Measurements from ENCODE around the gene RMRP.

GRCh38 chr9:35659340-35659739 lies 1.5 kb upstream of the RMRP start:
- TF ChIP-seq CTCF (IDR thresholded peaks at IDR 0.05 in 2 of 3, conservative IDR thresholded peaks at IDR 0.05 in 1 of 3; ENCODE audit: control insufficient read depth in 2 of 3, extremely low read depth in 1 of 3, insufficient read depth in 1 of 3, low read depth in 3 of 3, low read length in 3 of 3), result no peak
- no peak for TF ChIP-seq EZH2 (IDR thresholded peaks at IDR 0.05; ENCODE audit: borderline replicate concordance, control insufficient read depth, low read depth, low read length)
- TF ChIP-seq MTA3 (IDR thresholded peaks at IDR 0.05; ENCODE audit: borderline replicate concordance, low read length), result no peak
- TF ChIP-seq ETV6 (conservative IDR thresholded peaks at IDR 0.05 in 1 of 2, IDR thresholded peaks at IDR 0.05 in 1 of 2; ENCODE audit: borderline replicate concordance in 1 of 2, low read depth in 1 of 2), result no peak
- TF ChIP-seq MYC (IDR thresholded peaks at IDR 0.05; ENCODE audit: insufficient read depth, insufficient read length, insufficient replicate concordance, low read length, severe bottlenecking), result no peak
- TF ChIP-seq ZNF274 (IDR thresholded peaks at IDR 0.05; ENCODE audit: insufficient read depth, insufficient read length), result no peak
- no peak for TF ChIP-seq PRDM15 (CRISPR knock-in tag; IDR thresholded peaks at IDR 0.05)
- no peak for TF ChIP-seq SRF (IDR thresholded peaks at IDR 0.05; ENCODE audit: low read depth in 2 of 2, low read length in 2 of 2)
- TF ChIP-seq MAX (IDR thresholded peaks at IDR 0.05; ENCODE audit: low read depth, low read length), result no peak
- TF ChIP-seq MXI1 (IDR thresholded peaks at IDR 0.05; ENCODE audit: low read depth, low read length), result no peak
